Endodermal cell (in vitro differentiated cells): ENCODE results near the gene NOP9. TPM values are rescaled to one million over a fixed set of nuclear protein-coding genes. Genes with fewer than 3 reads are reported as not detected.

Experiments
- DNase-seq: peaks from one replicate; pipeline ENCODE4 v3.0.0-alpha.2; 2017
- H3K27ac ChIP-seq: 2 replicates; pipeline ENCODE4 v1.5.1; 2013; ENCODE audit warnings: mild to moderate bottlenecking, low read depth, low read length, moderate library complexity
- H3K27me3 ChIP-seq: 2 replicates; pipeline ENCODE4 v1.6.1; 2013; ENCODE audit warnings: mild to moderate bottlenecking, low read length, moderate library complexity; ENCODE audit not compliant: insufficient read depth, control insufficient read depth, poor library complexity, severe bottlenecking
- H3K36me3 ChIP-seq: 2 replicates; pipeline ENCODE4 v1.7.0; 2013; ENCODE audit warnings: mild to moderate bottlenecking, low read length, moderate library complexity; ENCODE audit not compliant: control insufficient read depth, insufficient read depth
- H3K4me1 ChIP-seq: one replicate; pipeline ENCODE4 v1.7.0; 2013; ENCODE audit warnings: low read length; ENCODE audit not compliant: control insufficient read depth, insufficient read depth
- H3K4me3 ChIP-seq: 2 replicates; pipeline ENCODE4 v1.5.1; 2013; ENCODE audit warnings: mild to moderate bottlenecking, low read length, moderate library complexity
- H3K9ac ChIP-seq: 2 replicates; pipeline ENCODE4 v1.6.1; 2013; ENCODE audit warnings: mild to moderate bottlenecking, low read length, moderate library complexity; ENCODE audit not compliant: poor library complexity, severe bottlenecking; ENCODE audit errors: extremely low read depth
- H3K9me3 ChIP-seq: 2 replicates; pipeline ENCODE4 v1.6.1; 2013; ENCODE audit warnings: mild to moderate bottlenecking, low read length, moderate library complexity; ENCODE audit not compliant: control insufficient read depth
- H3K27ac Mint-ChIP-seq: 2 replicates; pipeline ENCODE4 v1.8.0; 2020; ENCODE audit warnings: mixed read lengths
- H3K27me3 Mint-ChIP-seq: 2 replicates; pipeline ENCODE4 v1.8.0; 2021; ENCODE audit warnings: mild to moderate bottlenecking, mixed read lengths; ENCODE audit not compliant: insufficient read depth
- H3K36me3 Mint-ChIP-seq: 2 replicates; pipeline ENCODE4 v1.8.0; 2020; ENCODE audit warnings: low read depth, mixed read lengths
- H3K4me1 Mint-ChIP-seq: 2 replicates; pipeline ENCODE4 v1.8.0; 2020; ENCODE audit warnings: mixed read lengths
- H3K4me3 Mint-ChIP-seq: 2 replicates; pipeline ENCODE4 v1.8.0; 2020; ENCODE audit warnings: mild to moderate bottlenecking, moderate library complexity, mixed read lengths
- H3K9me3 Mint-ChIP-seq: 2 replicates; pipeline ENCODE4 v1.8.0; 2020; ENCODE audit warnings: mild to moderate bottlenecking, mixed read lengths
- CTCF ChIP-seq: fragments of 200-600 bp; sonication (generic); conservative IDR thresholded peaks from 2 replicates; pipeline ENCODE4 v1.5.0; 2021; ENCODE audit warnings: antibody characterized with exemption, mild to moderate bottlenecking
- WGBS, 2 experiments: methylation state at CpG; one replicate each; pipeline versions ENCODE4 v1.1.5 to v1.1.7; 2013; ENCODE audit warnings: missing lambda C conversion rate in 2 of 2, mixed read lengths in 1 of 2; ENCODE audit not compliant: insufficient coverage in 1 of 2, insufficient read length in 1 of 2; 5-methylcytosine and 5-hydroxymethylcytosine counted together
- total RNA-seq, 2 donors: library from RNA; stranded (reverse); fragmentation: NEBNext Ultra II Directional in 1 of 2; extraction: Animal tissue kit (Norgen Biotek cat#: 25700) in 1 of 2; gene quantifications; 2 replicates in 1 of 2; 3 replicates in 1 of 2; pipeline ENCODE4 v1.2.1, GENCODE V29; 2021

Gene NOP9
- total RNA-seq, 2 donors from 2014 or later: 31.1 to 32.0 TPM

GRCh38 chr14:24258119-24258518, 41.5 kb upstream of the NOP9 start:
- no peak overlapping the region for H3K4me3 ChIP-seq
- Mint-ChIP-seq H3K9me3 (no peaks in the 10 kb centered on the region), H3K27me3 (no peaks in the 10 kb centered on the region), H3K4me3 (no peak overlapping the region), H3K4me1 (no peaks in the 10 kb centered on the region), H3K36me3 (peaks cover 4% of the 10 kb centered on the region), H3K27ac (no peak overlapping the region)
- no peaks in the 10 kb centered on the region for H3K27me3 ChIP-seq
- no peak overlapping the region for H3K9ac ChIP-seq
- no peak for DNase-seq
- WGBS, 2 experiments: 97 to 100% methylated on average over 2 to 9 of the region's 9 CpGs
- no peaks in the 10 kb centered on the region for H3K9me3 ChIP-seq
- H3K27ac ChIP-seq: no peak overlapping the region
- no peaks in the 10 kb centered on the region for H3K4me1 ChIP-seq
- TF ChIP-seq CTCF: no peak
- no peaks in the 10 kb centered on the region for H3K36me3 ChIP-seq

- H3K27me3 ChIP-seq: no peaks in the 10 kb centered on the region
- H3K27me3 Mint-ChIP-seq: no peaks in the 10 kb centered on the region
- DNase-seq: no peak
- H3K27ac Mint-ChIP-seq: peak overlapping the region; percentile 9
- no peaks in the 10 kb centered on the region for H3K4me1 ChIP-seq
- peaks cover 4% of the 10 kb centered on the region for H3K36me3 Mint-ChIP-seq
- no peaks in the 10 kb centered on the region for H3K9me3 ChIP-seq
- no peak overlapping the region for H3K27ac ChIP-seq
- H3K9me3 Mint-ChIP-seq: no peaks in the 10 kb centered on the region
- WGBS, 2 experiments: 84 to 92% methylated on average over 14 to 18 of the region's 18 CpGs
- H3K4me3 Mint-ChIP-seq: no peak overlapping the region
- no peaks in the 10 kb centered on the region for H3K36me3 ChIP-seq
- H3K9ac ChIP-seq: no peak overlapping the region
- no peak for TF ChIP-seq CTCF
- H3K4me3 ChIP-seq: no peak overlapping the region
- H3K4me1 Mint-ChIP-seq: no peaks in the 10 kb centered on the region
Measured at GRCh38 chr14:24258548-24259265, 40.9 kb upstream of the NOP9 start.

- Mint-ChIP-seq H3K27me3 (no peaks in the 10 kb centered on the region), H3K9me3 (no peaks in the 10 kb centered on the region), H3K27ac (no peak overlapping the region), H3K36me3 (peaks cover 3% of the 10 kb centered on the region), H3K4me3 (no peak overlapping the region), H3K4me1 (no peaks in the 10 kb centered on the region)
- Histone ChIP-seq H3K27me3 (no peaks in the 10 kb centered on the region), H3K4me3 (no peak overlapping the region), H3K27ac (no peak overlapping the region), H3K9me3 (no peaks in the 10 kb centered on the region), H3K9ac (no peak overlapping the region), H3K36me3 (no peaks in the 10 kb centered on the region), H3K4me1 (no peaks in the 10 kb centered on the region)
- no peak for DNase-seq
- no peak for TF ChIP-seq CTCF
- 89 to 90% methylated on average over 9 to 14 of the region's 16 CpGs for WGBS, 2 experiments
Measured at GRCh38 chr14:24259282-24260025, 40.2 kb upstream of the NOP9 start.
